Measurements from ENCODE around the gene NUDT11.
A peak's percentile ranks its signal among the peaks of the same experiment; 100 is the strongest.

The NUDT11 gene

DNA sequence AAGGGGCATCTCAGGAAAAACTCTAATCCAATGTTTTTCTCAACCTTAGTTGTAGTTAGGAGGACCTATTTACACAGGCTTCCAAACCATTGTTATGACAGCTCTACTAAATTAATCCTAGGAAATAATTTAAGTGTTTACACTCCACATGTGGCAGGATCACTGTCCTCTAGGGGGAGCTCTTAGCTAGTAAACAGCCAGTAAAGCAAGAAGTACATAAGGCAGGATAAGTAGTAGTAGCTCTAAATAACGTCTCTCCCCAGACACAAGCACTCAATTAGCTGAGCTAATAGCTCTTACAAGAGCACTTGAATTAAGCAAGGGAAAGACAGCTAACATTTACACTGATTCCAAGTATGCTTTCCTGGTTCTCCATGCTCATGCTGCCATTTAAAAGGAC is 37.3 kb downstream of the NUDT11 start:
- no peak overlapping the region for H3K27ac ChIP-seq (ENCODE audit: low read depth, low read length, poor library complexity, severe bottlenecking)
- H3K79me2 ChIP-seq (ENCODE audit: insufficient read depth, low read length) = no peaks in the 10 kb centered on the region
- H3K4me3 ChIP-seq (ENCODE audit: low read depth, low read length, poor library complexity, severe bottlenecking) = no peak overlapping the region
- H3K4me1 ChIP-seq (ENCODE audit: insufficient read depth, low read length, severe bottlenecking) = no peaks in the 10 kb centered on the region
- H3K9me2 ChIP-seq (ENCODE audit: low read depth, low read length) = no peaks in the 10 kb centered on the region
- no peaks in the 10 kb centered on the region for H3K27me3 ChIP-seq (ENCODE audit: insufficient read depth, low read length)
- H3F3A ChIP-seq (ENCODE audit: insufficient read depth, low read length) = no peaks in the 10 kb centered on the region
- no peaks in the 10 kb centered on the region for H3K9me3 ChIP-seq (ENCODE audit: low read length)
- no peak overlapping the region for H3K4me2 ChIP-seq (ENCODE audit: low read length)
- H3K9ac ChIP-seq (ENCODE audit: low read length) = no peak overlapping the region
- H4K20me1 ChIP-seq (ENCODE audit: insufficient read depth, low read length) = no peaks in the 10 kb centered on the region
- no peaks in the 10 kb centered on the region for H3K36me3 ChIP-seq (ENCODE audit: insufficient read depth, low read length)
- TF ChIP-seq CTCF (IDR thresholded peaks at IDR 0.05; ENCODE audit: low read length) (peak; percentile 46), EZH2 (IDR thresholded peaks at IDR 0.05; ENCODE audit: borderline replicate concordance, low read length) (no peak)
- no peak overlapping the region for H2AFZ ChIP-seq (ENCODE audit: low read length)

DNA sequence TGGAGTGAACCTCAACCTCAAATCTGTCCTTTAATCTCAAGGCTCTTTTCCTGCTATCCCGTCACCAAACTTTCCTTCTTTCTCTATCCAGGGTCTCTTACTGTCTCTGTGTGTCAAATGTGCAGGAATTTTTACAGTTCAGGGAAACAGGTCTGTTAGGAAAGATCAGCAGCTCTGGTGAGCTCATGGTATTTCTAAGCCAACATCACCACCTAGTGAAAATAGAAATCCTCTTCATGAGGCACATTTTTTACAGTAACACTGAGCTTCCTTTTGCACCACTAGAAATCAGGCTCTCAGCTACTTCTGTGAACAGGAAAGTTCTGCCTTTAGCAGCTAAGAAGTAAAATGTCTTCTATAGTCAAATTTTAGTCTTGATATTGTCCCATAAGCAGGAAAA is 39.6 kb downstream of the NUDT11 start:
- TF ChIP-seq EZH2 (IDR thresholded peaks at IDR 0.05; ENCODE audit: borderline replicate concordance, low read length) = no peak
- no peak for TF ChIP-seq CTCF (IDR thresholded peaks at IDR 0.05; ENCODE audit: low read length)
- H3K9me3 ChIP-seq (ENCODE audit: low read length) = no peaks in the 10 kb centered on the region
- H3K9me2 ChIP-seq (ENCODE audit: low read depth, low read length) = no peaks in the 10 kb centered on the region
- no peaks in the 10 kb centered on the region for H3K4me1 ChIP-seq (ENCODE audit: insufficient read depth, low read length, severe bottlenecking)
- H3K9ac ChIP-seq (ENCODE audit: low read length) = no peak overlapping the region
- H3K4me3 ChIP-seq (ENCODE audit: low read depth, low read length, poor library complexity, severe bottlenecking) = no peak overlapping the region
- no peaks in the 10 kb centered on the region for H3K36me3 ChIP-seq (ENCODE audit: insufficient read depth, low read length)
- no peaks in the 10 kb centered on the region for H3K79me2 ChIP-seq (ENCODE audit: insufficient read depth, low read length)
- no peak overlapping the region for H3K4me2 ChIP-seq (ENCODE audit: low read length)
- no peak overlapping the region for H3K27ac ChIP-seq (ENCODE audit: low read depth, low read length, poor library complexity, severe bottlenecking)
- H3F3A ChIP-seq (ENCODE audit: insufficient read depth, low read length) = no peaks in the 10 kb centered on the region
- no peaks in the 10 kb centered on the region for H3K27me3 ChIP-seq (ENCODE audit: insufficient read depth, low read length)
- H4K20me1 ChIP-seq (ENCODE audit: insufficient read depth, low read length) = no peaks in the 10 kb centered on the region
- H2AFZ ChIP-seq (ENCODE audit: low read length) = no peak overlapping the region

GRCh38 chrX:51456246-51456645 is 40.1 kb downstream of the NUDT11 start:
- no peak overlapping the region for H3K4me2 ChIP-seq (ENCODE audit: low read length)
- no peak overlapping the region for H3K9ac ChIP-seq (ENCODE audit: low read length)
- H3K4me3 ChIP-seq (ENCODE audit: low read depth, low read length, poor library complexity, severe bottlenecking) = no peak overlapping the region

More at GRCh38 chrX:51456246-51456645, 40.1 kb downstream of the NUDT11 start:
- Histone ChIP-seq H2AFZ (ENCODE audit: low read length) (no peak overlapping the region), H3K36me3 (ENCODE audit: insufficient read depth, low read length) (no peaks in the 10 kb centered on the region), H3K9me3 (ENCODE audit: low read length) (no peaks in the 10 kb centered on the region), H3K79me2 (ENCODE audit: insufficient read depth, low read length) (no peaks in the 10 kb centered on the region), H3K27me3 (ENCODE audit: insufficient read depth, low read length) (no peaks in the 10 kb centered on the region), H3K27ac (ENCODE audit: low read depth, low read length, poor library complexity, severe bottlenecking) (no peak overlapping the region), H3K9me2 (ENCODE audit: low read depth, low read length) (no peaks in the 10 kb centered on the region), H3F3A (ENCODE audit: insufficient read depth, low read length) (no peaks in the 10 kb centered on the region), H4K20me1 (ENCODE audit: insufficient read depth, low read length) (no peaks in the 10 kb centered on the region), H3K4me1 (ENCODE audit: insufficient read depth, low read length, severe bottlenecking) (no peaks in the 10 kb centered on the region)
- TF ChIP-seq EZH2 (IDR thresholded peaks at IDR 0.05; ENCODE audit: borderline replicate concordance, low read length) = no peak
- TF ChIP-seq CTCF (IDR thresholded peaks at IDR 0.05; ENCODE audit: low read length) = no peak

All from OCI-LY1 (cell line).